ENCODE data around the gene HSF2BP.
"Not testable (repeated sequence)": the region's sequence is repeated elsewhere in the genome, so short reads cannot be mapped to it uniquely, and the experiment has no call there.

HSF2BP gene

GRCh38 chr21:43688906-43689305 is 29.6 kb upstream of the HSF2BP start:
- no peak for DNase-seq (ENCODE audit: low read depth)
- TF ChIP-seq CTCF (IDR thresholded peaks at IDR 0.05; ENCODE audit: low read depth, low read length, missing control alignments): no peak

GRCh38 chr21:43687566-43688399 is 28.5 kb upstream of the HSF2BP start:
- DNase-seq (ENCODE audit: low read depth): no peak
- in situ Hi-C loops (cut with HindIII; ENCODE audit: low sequenced_read_pairs): no loop called here
- no peak for TF ChIP-seq CTCF (IDR thresholded peaks at IDR 0.05; ENCODE audit: low read depth, low read length, missing control alignments)
- H3K4me3 ChIP-seq (ENCODE audit: low read depth, low read length): no peak overlapping the region

More at GRCh38 chr21:43688906-43689305, 29.6 kb upstream of the HSF2BP start:
- no peak overlapping the region for H3K4me3 ChIP-seq (ENCODE audit: low read depth, low read length)
- in situ Hi-C loops (cut with HindIII; ENCODE audit: low sequenced_read_pairs): no loop called here

GRCh38 chr21:43686811-43687565 is 27.7 kb upstream of the HSF2BP start:
- no peak for TF ChIP-seq CTCF (IDR thresholded peaks at IDR 0.05; ENCODE audit: low read depth, low read length, missing control alignments)
- in situ Hi-C loops (cut with HindIII; ENCODE audit: low sequenced_read_pairs): no loop called here
- DNase-seq (ENCODE audit: low read depth): no peak
- H3K4me3 ChIP-seq (ENCODE audit: low read depth, low read length): no peak overlapping the region

GRCh38 chr21:43684424-43684823 is 25.1 kb upstream of the HSF2BP start:
- in situ Hi-C loops (cut with HindIII; ENCODE audit: low sequenced_read_pairs): no loop called here
- no peak for DNase-seq (ENCODE audit: low read depth)
- no peak for TF ChIP-seq CTCF (IDR thresholded peaks at IDR 0.05; ENCODE audit: low read depth, low read length, missing control alignments)
- H3K4me3 ChIP-seq (ENCODE audit: low read depth, low read length): no peak overlapping the region

GRCh38 chr21:43681650-43682049 is 22.4 kb upstream of the HSF2BP start:
- in situ Hi-C loops (cut with HindIII; ENCODE audit: low sequenced_read_pairs): no loop called here
- H3K4me3 ChIP-seq (ENCODE audit: low read depth, low read length): no peak overlapping the region
- no peak for DNase-seq (ENCODE audit: low read depth)

GRCh38 chr21:43680421-43680820 is 21.1 kb upstream of the HSF2BP start:
- DNase-seq (ENCODE audit: low read depth); in situ Hi-C loops (cut with HindIII; ENCODE audit: low sequenced_read_pairs); H3K4me3 ChIP-seq (ENCODE audit: low read depth, low read length): not testable (repeated sequence)

More at GRCh38 chr21:43681650-43682049, 22.4 kb upstream of the HSF2BP start:
- no peak for TF ChIP-seq CTCF (IDR thresholded peaks at IDR 0.05; ENCODE audit: low read depth, low read length, missing control alignments)

GRCh38 chr21:43679951-43680350 is 20.7 kb upstream of the HSF2BP start:
- H3K4me3 ChIP-seq (ENCODE audit: low read depth, low read length): no peak overlapping the region
- in situ Hi-C loops (cut with HindIII; ENCODE audit: low sequenced_read_pairs): no loop called here
- no peak for DNase-seq (ENCODE audit: low read depth)
- TF ChIP-seq CTCF (IDR thresholded peaks at IDR 0.05; ENCODE audit: low read depth, low read length, missing control alignments): no peak

Measured in astrocyte of the cerebellum (primary cell).